Subcutaneous abdominal adipose tissue (tissue), 5 donors: ENCODE measurements around the gene GSG1.

Experiments used
- H3K27ac ChIP-seq: one replicate; pipeline ENCODE4 v1.7.0; 2013; ENCODE audit warnings: low read depth, mild to moderate bottlenecking, inconsistent platforms, low read length, moderate library complexity
- H3K27me3 ChIP-seq, 5 donors: one replicate each; pipeline ENCODE4 v1.7.0; 2013; ENCODE audit warnings: low read length in 5 of 5, inconsistent platforms in 1 of 5; ENCODE audit not compliant: control insufficient read depth in 5 of 5, insufficient read depth in 4 of 5
- H3K36me3 ChIP-seq, 5 donors: one replicate each; pipeline ENCODE4 v1.7.0; 2013; ENCODE audit warnings: low read length in 5 of 5; ENCODE audit not compliant: control insufficient read depth in 5 of 5, insufficient read depth in 5 of 5
- H3K4me1 ChIP-seq, 5 donors: one replicate each; pipeline ENCODE4 v1.7.0; 2013; ENCODE audit warnings: low read length in 5 of 5, mild to moderate bottlenecking in 3 of 5, moderate library complexity in 1 of 5; ENCODE audit not compliant: control insufficient read depth in 5 of 5, insufficient read depth in 5 of 5
- H3K4me3 ChIP-seq, 5 donors: one replicate each; pipeline ENCODE4 v1.7.0; 2013; ENCODE audit warnings: low read length in 5 of 5, low read depth in 1 of 5
- H3K9ac ChIP-seq, 5 donors: one replicate each; pipeline ENCODE4 v1.7.0; 2013; ENCODE audit warnings: low read length in 5 of 5, mild to moderate bottlenecking in 4 of 5, moderate library complexity in 3 of 5
- H3K9me3 ChIP-seq, 5 donors: one replicate each; pipeline ENCODE4 v1.7.0; 2013; ENCODE audit warnings: low read length in 5 of 5; ENCODE audit not compliant: control insufficient read depth in 5 of 5
- donor health status: healthy.
- donor health status: healthy.
- donor health status: healthy.
- donor health status: healthy.
- donor health status: healthy.

GSG1 gene

DNA sequence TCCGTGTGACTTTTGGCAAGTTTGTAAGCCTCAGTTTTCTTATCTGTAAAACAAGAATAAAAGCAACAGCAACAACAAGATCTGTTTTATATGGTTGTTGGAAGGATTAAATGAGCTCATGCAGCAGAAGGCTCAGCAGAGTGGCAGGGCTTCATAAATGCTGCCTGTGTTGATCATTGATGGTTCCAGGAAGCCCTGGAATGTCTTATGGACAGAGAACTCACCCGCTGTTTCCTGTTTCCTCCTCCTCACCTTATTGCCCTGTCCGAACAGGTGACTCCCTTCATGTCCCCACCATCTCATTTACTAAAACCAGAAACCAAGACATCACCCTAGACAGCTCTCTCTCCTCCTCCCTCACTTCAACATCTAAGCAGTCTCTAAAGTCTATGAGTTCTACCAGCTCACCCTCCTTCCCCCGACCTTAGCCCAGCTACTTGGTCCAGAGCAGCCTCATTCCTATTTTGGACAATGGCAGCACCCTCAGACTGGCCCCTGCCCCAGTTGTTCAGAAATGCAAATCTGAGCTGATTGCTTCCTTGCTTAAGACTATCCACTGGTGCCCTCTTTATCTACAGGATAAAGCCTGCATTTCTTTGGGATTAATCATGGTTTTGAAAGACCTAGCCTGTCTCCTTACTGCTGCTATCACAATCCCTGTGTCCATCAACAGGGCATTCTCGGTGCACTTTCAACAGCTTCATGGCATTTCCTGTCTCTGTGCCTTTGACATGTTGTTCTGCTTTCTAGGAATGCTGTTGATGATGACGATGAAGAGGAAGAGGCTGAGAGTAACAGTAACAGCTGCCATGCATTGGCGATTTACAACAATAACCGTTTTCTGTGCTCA is 21.4 kb upstream of the GSG1 start:
- Histone ChIP-seq H3K4me3 (no peak overlapping the region), H3K9me3 (no peaks in the 10 kb centered on the region), H3K4me1 (peaks cover 0 to 12% (median 8%) of the 10 kb centered on the region in 5 donors), H3K9ac (no peak overlapping the region), H3K27me3 (no peaks in the 10 kb centered on the region), H3K27ac (no peak overlapping the region), H3K36me3 (no peaks in the 10 kb centered on the region)

DNA sequence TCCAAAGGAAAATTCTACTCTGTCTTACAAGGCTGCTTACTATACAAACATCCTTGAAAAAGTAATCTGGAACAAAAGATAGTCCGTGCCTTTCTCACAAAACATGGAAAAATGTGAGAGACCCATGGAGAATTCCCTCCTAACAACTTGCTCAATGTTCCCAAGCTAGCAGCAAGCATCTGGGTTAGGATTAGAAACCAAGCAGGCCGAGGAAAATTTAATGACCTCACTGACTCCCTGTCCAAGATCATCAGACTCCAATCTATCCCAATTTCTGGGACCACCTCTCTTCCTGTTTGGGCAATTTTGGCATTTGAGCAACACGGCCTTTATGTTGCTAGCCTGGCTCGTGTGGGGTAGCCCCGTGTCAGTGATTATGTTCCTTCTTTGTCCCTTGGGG is 18.1 kb upstream of the GSG1 start:
- H3K36me3 ChIP-seq = no peaks in the 10 kb centered on the region
- H3K27me3 ChIP-seq = no peaks in the 10 kb centered on the region
- peaks cover 0 to 22% (median 19%) of the 10 kb centered on the region in 5 donors for H3K4me1 ChIP-seq
- no peak overlapping the region for H3K9ac ChIP-seq
- H3K9me3 ChIP-seq = no peaks in the 10 kb centered on the region
- H3K4me3 ChIP-seq = no peak overlapping the region
- H3K27ac ChIP-seq = no peak overlapping the region

DNA sequence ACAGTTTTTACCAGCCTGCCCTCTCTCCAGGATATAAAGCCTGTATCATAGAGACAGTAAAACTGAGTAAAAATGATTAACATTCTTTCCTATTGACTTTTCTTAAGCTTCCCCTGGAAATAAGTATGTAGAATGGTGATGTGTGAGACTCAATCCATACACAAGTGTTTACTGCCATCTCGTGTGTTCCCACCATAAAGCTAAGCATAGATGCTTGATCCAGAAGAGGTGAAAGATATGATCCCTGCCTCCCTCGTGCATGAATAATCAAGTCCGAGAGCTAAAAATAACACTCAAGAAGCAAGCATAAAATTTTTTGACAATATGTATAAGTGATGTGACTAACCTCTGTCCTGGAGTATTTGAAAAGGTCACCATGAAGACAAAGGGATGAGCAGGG is 16.9 kb upstream of the GSG1 start:
- no peak overlapping the region for H3K4me3 ChIP-seq
- H3K9me3 ChIP-seq = no peaks in the 10 kb centered on the region
- H3K9ac ChIP-seq = no peak overlapping the region
- H3K27me3 ChIP-seq = no peaks in the 10 kb centered on the region
- no peaks in the 10 kb centered on the region for H3K36me3 ChIP-seq
- H3K27ac ChIP-seq = no peak overlapping the region
- H3K4me1 ChIP-seq = peaks cover 0 to 31% (median 19%) of the 10 kb centered on the region in 5 donors

DNA sequence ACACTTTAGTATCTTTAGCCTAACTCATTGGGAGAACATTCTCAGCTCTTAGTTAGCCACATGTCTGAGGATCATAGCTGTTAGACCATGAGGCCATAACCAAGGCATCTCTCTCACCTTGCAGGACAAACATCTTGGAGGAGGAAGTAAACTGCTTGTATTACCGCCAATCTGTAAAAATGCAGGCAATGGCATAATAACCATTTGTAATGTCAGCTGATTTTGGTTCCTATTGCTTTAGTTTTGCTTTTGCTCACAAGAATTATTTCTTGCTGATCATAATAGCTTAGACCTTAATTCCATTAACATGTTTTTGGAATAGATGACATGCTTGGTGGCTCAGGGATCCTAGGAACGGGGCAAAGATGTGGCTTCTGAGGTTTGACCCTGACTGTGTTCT is 16.4 kb upstream of the GSG1 start:
- H3K27ac ChIP-seq = no peak overlapping the region

DNA sequence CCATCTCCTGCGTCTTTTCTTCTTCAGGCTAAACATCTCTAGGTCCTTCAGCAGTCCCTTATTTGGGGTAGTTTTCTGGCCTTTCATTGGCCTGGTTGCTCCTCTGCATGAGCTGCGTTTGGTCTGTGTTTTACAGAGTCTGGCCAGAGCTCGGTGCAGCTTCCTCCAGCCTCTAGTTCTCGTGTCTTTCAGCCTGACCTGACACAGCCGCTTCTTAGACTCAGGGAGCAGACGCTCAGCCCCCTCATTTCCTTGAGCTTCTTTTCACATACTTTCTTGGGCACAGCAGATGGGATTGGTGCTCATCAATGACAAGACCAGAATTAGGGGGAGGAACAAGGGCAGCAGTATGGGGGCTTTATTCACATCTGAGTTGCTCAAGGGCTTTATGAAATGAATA is 13.6 kb upstream of the GSG1 start:
- no peak overlapping the region for H3K27ac ChIP-seq
- H3K27me3 ChIP-seq = no peaks in the 10 kb centered on the region
- H3K4me3 ChIP-seq = no peak overlapping the region
- H3K4me1 ChIP-seq = peaks cover 0 to 39% (median 22%) of the 10 kb centered on the region in 5 donors
- H3K9me3 ChIP-seq = peaks cover 0 to 1% (median 0%) of the 10 kb centered on the region in 5 donors
- no peaks in the 10 kb centered on the region for H3K36me3 ChIP-seq
- H3K9ac ChIP-seq = no peak overlapping the region

More for the DNA sequence above, 16.4 kb upstream of the GSG1 start:
- H3K4me1 ChIP-seq = peaks cover 0 to 31% (median 15%) of the 10 kb centered on the region in 5 donors
- H3K9ac ChIP-seq = no peak overlapping the region
- no peaks in the 10 kb centered on the region for H3K27me3 ChIP-seq
- H3K36me3 ChIP-seq = no peaks in the 10 kb centered on the region
- no peak overlapping the region for H3K4me3 ChIP-seq
- no peaks in the 10 kb centered on the region for H3K9me3 ChIP-seq

DNA sequence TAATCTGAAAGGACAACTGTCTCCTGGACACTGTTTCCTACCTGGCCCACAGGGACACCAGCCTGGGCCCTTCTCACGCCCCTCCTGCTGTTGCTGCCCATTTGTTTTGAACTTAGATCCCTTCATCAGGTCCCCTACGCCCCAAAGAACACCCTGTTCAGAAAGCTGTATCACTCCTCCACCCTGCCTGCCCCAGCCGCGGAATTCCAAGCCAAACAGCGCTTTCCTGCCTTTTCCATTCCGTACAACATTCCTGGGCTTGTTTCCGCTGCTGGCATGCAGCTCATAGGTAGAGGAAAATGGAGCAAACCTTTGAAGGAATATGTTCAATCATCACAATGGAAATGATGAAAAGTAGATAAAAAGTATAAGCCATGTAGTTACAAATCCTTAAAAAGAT is 12.8 kb upstream of the GSG1 start:
- Histone ChIP-seq H3K4me1 (peaks cover 0 to 39% (median 22%) of the 10 kb centered on the region in 5 donors), H3K36me3 (no peaks in the 10 kb centered on the region), H3K27me3 (no peaks in the 10 kb centered on the region), H3K9me3 (peaks cover 0 to 4% (median 0%) of the 10 kb centered on the region in 5 donors), H3K27ac (no peak overlapping the region), H3K4me3 (no peak overlapping the region), H3K9ac (no peak overlapping the region)

DNA sequence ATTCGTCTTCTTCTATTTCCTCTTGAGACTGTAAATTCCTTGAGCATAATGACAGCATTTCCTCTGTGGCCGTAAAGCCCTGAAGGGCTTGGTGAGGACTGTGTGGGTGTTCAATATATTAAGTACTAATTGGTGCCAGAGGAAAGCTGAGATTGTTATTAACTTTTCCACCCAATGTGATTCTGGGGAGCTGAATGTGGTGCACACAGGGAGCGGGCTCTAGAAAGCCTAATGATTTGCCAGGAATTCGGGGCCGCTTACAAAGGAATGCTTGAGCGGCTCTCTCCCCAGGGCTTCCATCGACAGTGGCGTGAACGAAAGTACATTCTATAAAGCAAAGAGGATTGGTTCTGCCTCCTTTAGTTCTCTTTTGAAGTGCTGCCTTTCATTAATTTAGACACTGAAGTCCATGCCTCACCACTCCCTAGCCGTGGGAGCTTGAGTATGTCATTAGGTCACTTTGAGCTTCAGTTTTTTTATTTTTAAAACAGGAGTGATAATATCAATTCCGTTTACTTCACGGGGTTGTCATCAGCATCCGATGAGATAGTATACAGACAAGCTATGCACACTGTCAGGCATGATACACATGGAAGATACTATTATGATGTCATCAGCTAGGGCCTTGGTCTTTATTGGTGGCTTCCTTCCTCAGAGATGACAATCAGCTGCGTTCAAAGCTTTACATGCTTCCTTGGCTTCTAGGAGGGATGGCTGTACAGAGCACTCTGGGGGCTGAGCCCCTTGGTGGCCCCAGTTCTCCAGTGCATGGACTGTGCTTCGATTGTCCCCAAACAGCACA is 11.0 kb upstream of the GSG1 start:
- Histone ChIP-seq H3K36me3 (no peaks in the 10 kb centered on the region), H3K4me1 (peaks cover 0 to 37% (median 17%) of the 10 kb centered on the region in 5 donors), H3K9ac (no peak overlapping the region), H3K4me3 (peak overlapping the region; percentile 4 to 50 (median 17)), H3K9me3 (peaks cover 0 to 4% (median 0%) of the 10 kb centered on the region in 5 donors), H3K27me3 (no peaks in the 10 kb centered on the region), H3K27ac (no peak overlapping the region)

DNA sequence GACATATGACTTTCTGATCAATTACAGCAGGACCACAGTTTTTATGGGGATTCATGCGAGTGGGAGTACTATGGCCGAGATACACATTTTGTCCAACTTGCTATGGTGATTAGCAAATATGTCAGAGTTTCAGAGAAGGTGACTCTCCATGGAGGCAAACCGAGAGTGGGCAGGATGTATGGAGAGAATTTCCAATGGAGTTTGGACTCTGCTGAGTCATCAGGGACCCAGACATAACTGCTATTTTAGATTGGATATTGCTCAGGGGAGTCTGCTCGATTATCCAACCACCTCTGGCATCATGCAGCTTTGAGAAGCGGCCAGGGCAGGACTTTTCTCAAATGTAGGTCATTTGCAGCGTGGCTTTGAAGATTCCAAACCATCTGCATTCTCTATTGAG is 9.5 kb upstream of the GSG1 start:
- no peak overlapping the region for H3K9ac ChIP-seq

DNA sequence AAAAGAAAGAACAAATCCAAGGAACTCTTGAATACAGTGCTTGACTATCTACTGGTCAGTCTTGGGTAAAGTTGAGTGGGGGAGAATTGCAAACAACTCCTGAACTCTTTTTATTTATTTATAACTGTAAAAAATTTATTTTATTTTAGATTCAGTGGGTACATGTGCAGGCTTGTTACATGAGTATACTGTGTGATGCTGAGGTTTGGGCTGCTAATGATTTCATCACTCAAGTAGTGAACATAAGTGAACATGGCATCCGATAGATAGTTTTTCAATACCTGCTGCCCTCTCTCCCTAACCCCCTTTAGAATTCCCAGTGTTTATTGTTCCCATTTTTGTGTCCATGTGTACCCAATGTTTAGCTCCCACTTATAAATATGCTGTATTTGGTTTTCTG is 3.2 kb upstream of the GSG1 start:
- Histone ChIP-seq H3K27ac (no peak overlapping the region), H3K36me3 (no peaks in the 10 kb centered on the region), H3K4me3 (no peak overlapping the region), H3K9me3 (peaks cover 0 to 3% (median 0%) of the 10 kb centered on the region in 5 donors), H3K4me1 (peaks cover 13 to 22% (median 18%) of the 10 kb centered on the region in 5 donors), H3K9ac (no peak overlapping the region), H3K27me3 (no peaks in the 10 kb centered on the region)

More for the DNA sequence above, 9.5 kb upstream of the GSG1 start:
- Histone ChIP-seq H3K9me3 (peaks cover 0 to 5% (median 2%) of the 10 kb centered on the region in 5 donors), H3K27ac (no peak overlapping the region), H3K27me3 (no peaks in the 10 kb centered on the region), H3K4me1 (peaks cover 0 to 32% (median 12%) of the 10 kb centered on the region in 5 donors), H3K36me3 (no peaks in the 10 kb centered on the region), H3K4me3 (no peak overlapping the region)

DNA sequence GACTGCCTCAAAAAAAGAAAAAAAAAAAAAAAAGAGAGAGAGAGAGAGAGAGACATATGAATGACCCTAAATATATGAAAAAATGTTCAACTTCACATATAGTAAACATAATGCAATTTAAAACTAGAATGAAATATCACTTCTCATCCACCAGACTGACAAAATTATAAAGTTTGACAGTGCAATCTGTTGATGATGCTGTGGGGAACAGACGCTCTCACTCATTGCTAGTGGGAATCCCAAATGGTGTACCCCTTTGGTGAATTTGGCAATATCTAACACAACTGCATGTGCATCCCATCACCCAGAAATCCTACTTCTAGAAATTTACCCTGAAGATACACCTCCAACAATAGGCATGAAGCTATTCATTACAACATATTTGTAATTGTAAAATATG is 2.3 kb upstream of the GSG1 start:
- Histone ChIP-seq H3K4me1 (peaks cover 13 to 27% (median 22%) of the 10 kb centered on the region in 5 donors), H3K27ac (no peak overlapping the region), H3K36me3 (no peaks in the 10 kb centered on the region), H3K27me3 (no peaks in the 10 kb centered on the region), H3K9me3 (peaks cover 0 to 3% (median 0%) of the 10 kb centered on the region in 5 donors), H3K4me3 (no peak overlapping the region), H3K9ac (no peak overlapping the region)
